Endothelial cell of umbilical vein (primary cell): ENCODE data around the gene AGMO. TPM values are rescaled to one million over a fixed set of nuclear protein-coding genes. Genes with fewer than 3 reads are reported as not detected.

Experiments
- BruUV-seq: library from RNA; stranded (reverse); fragments of 400-500 nt; replicated peaks from 2 replicates; lab custom pipeline; 2021; lab: Mats Ljungman, UMichigan
- CTCF ChIA-PET: fragments of 300-600, 350-600 bp; sonication (Branson Sonifier 250); formaldehyde crosslinking; loops from one replicate; lab custom pipeline; 2021; ENCODE audit warnings: antibody characterized with exemption, inconsistent platforms; lab: Charles Lee
- POLR2A ChIA-PET: fragments of 300-600, 350-600 bp; sonication (Branson Sonifier 250); formaldehyde crosslinking; loops from one replicate; lab custom pipeline; 2021; ENCODE audit warnings: antibody characterized with exemption, inconsistent platforms; lab: Charles Lee
- DNase-seq: peaks from one replicate; pipeline ENCODE4 v3.0.0-alpha.2; 2011; ENCODE audit warnings: low read depth, low spot score
- FAIRE-seq: peaks from 2 replicates; lab custom pipeline; 2011; peaks lifted over from hg19 to GRCh38; lab: Jason Lieb, UNC
- H2AFZ ChIP-seq: 2 replicates; pipeline ENCODE4 v1.6.0; 2012; ENCODE audit warnings: low read depth, low read length, control low read depth, inconsistent platforms
- H3K27ac ChIP-seq: 2 replicates; pipeline ENCODE4 v1.5.1; 2011; ENCODE audit warnings: low read depth, mild to moderate bottlenecking, control low read depth, low read length, moderate library complexity; ENCODE audit not compliant: insufficient read depth
- H3K27me3 ChIP-seq, 2 experiments: 2 replicates each; pipeline versions ENCODE4 v1.6.0 to v1.6.1; 2011; ENCODE audit warnings: low read length in 2 of 2, mixed read lengths in 1 of 2; ENCODE audit not compliant: control insufficient read depth in 2 of 2, insufficient read depth in 2 of 2
- H3K36me3 ChIP-seq, 2 experiments: 2 replicates in 1 of 2; 3 replicates in 1 of 2; pipeline ENCODE4 v1.5.1; 2011; ENCODE audit warnings: low read length in 2 of 2, mild to moderate bottlenecking in 1 of 2, moderate library complexity in 1 of 2; ENCODE audit not compliant: control insufficient read depth in 2 of 2, insufficient read depth in 2 of 2; ENCODE audit errors: extremely low read depth in 1 of 2
- H3K4me1 ChIP-seq: 3 replicates; pipeline ENCODE4 v1.5.1; 2011; ENCODE audit warnings: mild to moderate bottlenecking, low read length; ENCODE audit not compliant: control insufficient read depth, insufficient read depth; ENCODE audit errors: extremely low read depth
- H3K4me2 ChIP-seq: 2 replicates; pipeline ENCODE4 v1.6.1; 2011; ENCODE audit warnings: low read length, control low read depth, mixed read lengths; ENCODE audit not compliant: insufficient read depth
- H3K4me3 ChIP-seq, 3 experiments: fragments of 200-600 bp in 1 of 3; sonication (generic), shearing (Covaris generic) in 1 of 3; replicated peaks in 1 of 3; 2 replicates each; pipeline ENCODE4 v1.5.1; 2011 to 2016; ENCODE audit warnings: control low read depth in 3 of 3, low read length in 3 of 3, mild to moderate bottlenecking in 2 of 3, inconsistent platforms in 1 of 3, low read depth in 1 of 3, moderate library complexity in 1 of 3; ENCODE audit not compliant: insufficient read depth in 1 of 3
- H3K79me2 ChIP-seq: 2 replicates; pipeline ENCODE4 v1.6.0; 2012; ENCODE audit warnings: low read length, inconsistent platforms; ENCODE audit not compliant: control insufficient read depth, insufficient read depth
- H3K9ac ChIP-seq: replicated peaks from 2 replicates; pipeline ENCODE3; 2011; ENCODE audit warnings: low read length, control low read depth; ENCODE audit not compliant: insufficient read depth; ENCODE audit errors: extremely low read depth
- H3K9me1 ChIP-seq: replicated peaks from 3 replicates; pipeline ENCODE4 v1.6.0; 2011; ENCODE audit warnings: mild to moderate bottlenecking, low read length; ENCODE audit not compliant: control insufficient read depth, insufficient read depth; ENCODE audit errors: extremely low read depth
- H3K9me3 ChIP-seq: replicated peaks from 2 replicates; pipeline ENCODE4 v1.5.1; 2012; ENCODE audit warnings: low read length, inconsistent platforms; ENCODE audit not compliant: control insufficient read depth, insufficient read depth
- H4K20me1 ChIP-seq: replicated peaks from 2 replicates; pipeline ENCODE3; 2011; ENCODE audit warnings: mild to moderate bottlenecking, low read length; ENCODE audit not compliant: control insufficient read depth, insufficient read depth; ENCODE audit errors: extremely low read depth
- CTCF ChIP-seq, 2 donors: IDR thresholded peaks; 1 replicate in 1 of 2; 2 replicates in 1 of 2; pipeline ENCODE4 v1.5.1; 2011; ENCODE audit warnings: low read length in 2 of 2, mild to moderate bottlenecking in 2 of 2, moderate library complexity in 2 of 2, control low read depth in 1 of 2, inconsistent platforms in 1 of 2, low read depth in 1 of 2; ENCODE audit not compliant: insufficient read depth in 1 of 2; ENCODE audit errors: extremely low read depth in 1 of 2
- EZH2 ChIP-seq: IDR thresholded peaks from 2 replicates; pipeline ENCODE4 v1.6.1; 2012; ENCODE audit warnings: borderline replicate concordance, low read depth, mild to moderate bottlenecking, moderate library complexity, low read length, inconsistent platforms; ENCODE audit not compliant: severe bottlenecking
- FOS ChIP-seq: IDR thresholded peaks from 2 replicates; pipeline ENCODE4 v1.6.1; 2011; ENCODE audit warnings: mild to moderate bottlenecking, low read length, moderate library complexity, borderline replicate concordance; ENCODE audit not compliant: insufficient read depth
- GATA2 ChIP-seq: IDR thresholded peaks from 2 replicates; pipeline ENCODE4 v1.7.0; 2011; ENCODE audit warnings: low read depth, mild to moderate bottlenecking, moderate library complexity, mixed read lengths, low read length; ENCODE audit not compliant: insufficient read length, insufficient read depth
- JUN ChIP-seq: IDR thresholded peaks from 2 replicates; pipeline ENCODE4 v1.6.1; 2011; ENCODE audit warnings: borderline replicate concordance, low read depth; ENCODE audit not compliant: insufficient read length, insufficient read depth
- MYC ChIP-seq: IDR thresholded peaks from one replicate; pipeline ENCODE4 v1.6.1; 2011; ENCODE audit warnings: mild to moderate bottlenecking, low read depth, low read length
- POLR2A ChIP-seq: IDR thresholded peaks from 2 replicates; pipeline ENCODE4 v1.6.1; 2012; ENCODE audit warnings: low read depth, mild to moderate bottlenecking, control low read depth, low read length
- POLR2AphosphoS5 ChIP-seq: IDR thresholded peaks from 2 replicates; pipeline ENCODE4 v1.6.1; 2012; ENCODE audit warnings: low read depth, mild to moderate bottlenecking, control low read depth, low read length, moderate library complexity; ENCODE audit not compliant: insufficient read depth
- dilution Hi-C: fragments of 300-500 bp; cut with MboI; formaldehyde crosslinking; loops from one replicate; pipeline ENCODE4 v1.15.0; 2019; ENCODE audit warnings: low sequenced_read_pairs; ENCODE audit not compliant: extremely low pct_ligation_motif_present
- intact Hi-C: fragments of 100-400 bp; cut with micrococcal nuclease; formaldehyde crosslinking; loops from one replicate; pipeline ENCODE4 v1.10.0; 2022
- polyA plus RNA-seq, 4 experiments: library from polyadenylated mRNA; depleted of rRNA in 3 of 4; stranded (reverse) in 3 of 4; unstranded in 1 of 4; fragments of >200 nt; gene quantifications; 2 replicates each; pipeline versions ENCODE4 v1.2.1 to v1.2.3, GENCODE V29; 2011 to 2012; ENCODE audit warnings: missing spikeins in 1 of 4
- total RNA-seq: library from RNA; stranded (reverse); gene quantifications from 2 replicates; pipeline ENCODE4 v1.2.3, GENCODE V29; 2021
- TF ChIP-seq, protein P1 (sequence below): IDR thresholded peaks from 2 replicates; pipeline ENCODE4 v1.6.1; 2011; ENCODE audit not compliant: insufficient read depth, insufficient read length

Gene AGMO
- total and polyA plus RNA-seq, 2 donors (not counting 3 experiments of a cell fraction or from before 2014, with no cell fraction given), result 0.23 to 0.40 TPM

DNA sequence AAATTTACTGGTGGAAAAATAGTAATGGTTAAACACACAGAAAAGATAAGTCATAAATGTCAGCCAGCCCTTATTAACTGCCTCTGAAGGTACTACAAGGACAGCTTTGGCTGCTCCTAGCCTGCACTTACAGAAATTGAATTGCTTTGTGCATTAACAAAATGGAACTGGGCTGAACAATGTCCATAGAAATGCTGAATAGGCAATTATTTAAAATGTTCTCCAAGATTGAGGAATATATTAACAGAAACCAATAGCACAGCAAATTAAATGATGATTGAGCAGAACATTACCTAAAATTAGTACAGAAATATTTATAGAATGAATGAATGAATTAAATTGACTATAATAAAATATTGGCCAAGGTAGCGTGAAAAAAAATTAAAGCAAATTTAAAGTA, 42.4 kb upstream of the AGMO start:
- no peak for TF ChIP-seq MYC
- no peak for TF ChIP-seq CTCF (IDR thresholded peaks at IDR 0.05; ENCODE audit: extremely low read depth in 1 of 2, insufficient read depth in 1 of 2, low read depth in 1 of 2, low read length in 2 of 2)
- no peak for TF ChIP-seq GATA2
- TF ChIP-seq POLR2AphosphoS5, result no peak
- no peak for TF ChIP-seq JUN
- H3K27me3 ChIP-seq, result no peaks in the 10 kb centered on the region
- FAIRE-seq (no peak), DNase-seq (no peak)
- BruUV-seq, result no TSS peak
- dilution Hi-C loops (no loop called here), intact Hi-C loops (no loop called here)
- no peaks in the 10 kb centered on the region for H3K79me2 ChIP-seq
- no peak overlapping the region for H3K4me3 ChIP-seq
- no peaks in the 10 kb centered on the region for H3K4me1 ChIP-seq
- H3K4me2 ChIP-seq, result no peak overlapping the region
- no peaks in the 10 kb centered on the region for H4K20me1 ChIP-seq
- ChIA-PET CTCF (interaction anchor here (1.5 kb wide), 1 partner anchor 10 kb away, joined by 5 read pairs; no protein-coding TSS in a partner anchor), POLR2A (no interaction called here)
- no peak overlapping the region for H2AFZ ChIP-seq
- H3K9me3 ChIP-seq, result no peaks in the 10 kb centered on the region
- no peaks in the 10 kb centered on the region for H3K9me1 ChIP-seq
- H3K27ac ChIP-seq, result no peak overlapping the region
- H3K9ac ChIP-seq, result no peak overlapping the region
- no peaks in the 10 kb centered on the region for H3K36me3 ChIP-seq

GRCh38 chr7:15603124-15603523, 41.3 kb upstream of the AGMO start:
- Histone ChIP-seq H4K20me1 (no peaks in the 10 kb centered on the region), H3K9ac (no peak overlapping the region), H3K4me3 (no peak overlapping the region), H3K79me2 (no peaks in the 10 kb centered on the region), H3K4me2 (no peak overlapping the region), H2AFZ (no peak overlapping the region), H3K9me1 (no peaks in the 10 kb centered on the region), H3K9me3 (no peaks in the 10 kb centered on the region), H3K27me3 (no peaks in the 10 kb centered on the region), H3K36me3 (no peaks in the 10 kb centered on the region), H3K4me1 (no peaks in the 10 kb centered on the region), H3K27ac (no peak overlapping the region)
- TF ChIP-seq CTCF (IDR thresholded peaks at IDR 0.05; ENCODE audit: extremely low read depth in 1 of 2, insufficient read depth in 1 of 2, low read depth in 1 of 2, low read length in 2 of 2), result no peak
- TF ChIP-seq, protein P1, sequence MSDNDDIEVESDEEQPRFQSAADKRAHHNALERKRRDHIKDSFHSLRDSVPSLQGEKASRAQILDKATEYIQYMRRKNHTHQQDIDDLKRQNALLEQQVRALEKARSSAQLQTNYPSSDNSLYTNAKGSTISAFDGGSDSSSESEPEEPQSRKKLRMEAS, result no peak
- no peak for TF ChIP-seq GATA2
- TF ChIP-seq MYC, result no peak
- no peak for TF ChIP-seq POLR2AphosphoS5
- TF ChIP-seq FOS, result peak; percentile 3
- TF ChIP-seq POLR2A, result no peak
- no peak for TF ChIP-seq EZH2
- DNase-seq (no peak), FAIRE-seq (no peak)
- BruUV-seq, result no TSS peak
- POLR2A ChIA-PET, result no interaction called here
- CTCF ChIA-PET, result interaction anchor here (1.5 kb wide), 1 partner anchor 9 kb away, joined by 5 read pairs; no protein-coding TSS in a partner anchor
- intact Hi-C loops, result no loop called here
- dilution Hi-C loops, result no loop called here
